ENCODE results near the gene LCMT1. TPM values are rescaled to one million over a fixed set of nuclear protein-coding genes. Genes with fewer than 3 reads are reported as not detected.
"Not testable (repeated sequence)": the region's sequence is repeated elsewhere in the genome, so short reads cannot be mapped to it uniquely, and the experiment has no call there.

LCMT1 gene
- total and polyA plus RNA-seq, 9 of the 15 experiments (the other 6 are each of a cell fraction or from before 2014, with no cell fraction given): 20.0 to 42.8 (median 32.3) TPM

GRCh38 chr16:25124503-25124902, 13.0 kb downstream of the LCMT1 start:
- ATAC-seq (no peak), FAIRE-seq (no peak), DNase-seq (ENCODE audit: extremely low read depth in 1 of 4, low spot score in 3 of 4) (no peak)
- H3K9ac ChIP-seq (ENCODE audit: insufficient read depth in 1 of 2, low read depth in 2 of 2, low read length in 2 of 2): no peak overlapping the region
- H3K79me2 ChIP-seq (ENCODE audit: control insufficient read depth, insufficient read depth, low read length): no peaks in the 10 kb centered on the region
- peaks cover 5% of the 10 kb centered on the region for H3K9me1 ChIP-seq (ENCODE audit: control insufficient read depth, insufficient read depth, low read length)
- peaks cover 14% of the 10 kb centered on the region; the same call in 2 of the 3 replicates for H3K36me3 ChIP-seq (ENCODE audit: control insufficient read depth, insufficient read depth, low read length)
- no peak overlapping the region for H3K4me2 ChIP-seq (ENCODE audit: insufficient read depth, low read length)
- in situ Hi-C loops (cut with MboI): no loop called here
- no peaks in the 10 kb centered on the region for H3K27me3 ChIP-seq (ENCODE audit: control insufficient read depth in 2 of 2, insufficient read depth in 2 of 2, low read length in 2 of 2)
- WGBS (ENCODE audit: insufficient coverage, low coverage, missing lambda C conversion rate): 42% methylated on average over 3 of the region's 3 CpGs
- no peaks in the 10 kb centered on the region for H3K9me3 ChIP-seq (replicated peaks; ENCODE audit: control insufficient read depth, insufficient read depth, low read depth, low read length)
- TF ChIP-seq STAT5A (IDR thresholded peaks at IDR 0.05; ENCODE audit: borderline replicate concordance, low read length) (no peak), ESRRB (CRISPR knock-in tag; IDR thresholded peaks at IDR 0.05; ENCODE audit: borderline replicate concordance) (no peak), HOMEZ (CRISPR knock-in tag; IDR thresholded peaks at IDR 0.05) (no peak), GABPA (tag; conservative IDR thresholded peaks at IDR 0.05; ENCODE audit: low read depth) (no peak)
- H2AFZ ChIP-seq (ENCODE audit: low read depth, low read length): no peak overlapping the region
- CTCF ChIA-PET (ENCODE audit: low intra/inter-chr PET ratio): no interaction called here
- H4K20me1 ChIP-seq (replicated peaks; ENCODE audit: control insufficient read depth, insufficient read depth, low read length): peaks cover 6% of the 10 kb centered on the region; the same call in 1 of the 2 replicates
- H3K4me1 ChIP-seq (replicated peaks in 1 of 2; ENCODE audit: control insufficient read depth in 2 of 2, insufficient read depth in 2 of 2, low read length in 2 of 2): no peaks in the 10 kb centered on the region; a peak in 1 of 5 replicates
- BruUV-seq (replicated peaks): no TSS peak
- intact Hi-C loops (cut with micrococcal nuclease): no loop called here
- no peak overlapping the region for H3K27ac ChIP-seq (ENCODE audit: extremely low read depth, low read depth, low read length)
- POLR2A ChIA-PET: interaction anchor here (1.1 kb wide), 1 partner anchor 99 kb away, joined by 5 read pairs; no protein-coding TSS in a partner anchor
- H3K4me3 ChIP-seq: no peak overlapping the region

DNA sequence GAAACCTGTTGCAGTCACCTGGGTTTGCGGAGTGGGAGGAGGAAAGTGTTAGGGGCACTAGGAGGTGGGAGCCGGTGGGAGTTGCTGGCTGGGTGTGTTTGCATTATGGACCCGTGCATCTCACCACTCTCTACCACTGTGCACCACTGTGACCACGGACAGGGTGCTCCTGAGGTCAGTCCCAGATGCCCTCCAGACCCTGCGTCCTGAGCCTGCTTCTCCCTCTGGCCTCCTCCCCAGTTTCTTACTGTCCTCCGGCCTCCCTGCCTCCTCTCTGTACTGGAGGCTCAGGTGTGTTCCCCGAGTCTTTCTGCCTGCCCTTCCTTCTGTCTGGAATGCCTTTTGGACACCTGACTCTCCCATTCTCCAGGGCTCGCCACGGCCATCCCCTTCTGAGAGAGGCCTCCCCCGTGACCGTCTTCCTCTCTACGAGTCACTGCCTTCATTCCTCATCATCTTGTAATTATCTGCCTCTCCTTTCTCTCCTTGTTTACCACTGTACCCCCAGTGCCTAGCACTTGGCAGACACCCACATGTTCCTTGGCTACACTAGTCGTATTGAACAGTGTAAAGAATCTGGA, 14.6 kb downstream of the LCMT1 start:
- ChIA-PET CTCF (ENCODE audit: low intra/inter-chr PET ratio) (interaction anchor here (1.6 kb wide), 1 partner anchor 99 kb away, joined by 22 read pairs; no protein-coding TSS in a partner anchor), POLR2A (interaction anchor here (0.7 kb wide), 1 partner anchor 9 kb away, joined by 3 read pairs; no protein-coding TSS in a partner anchor)
- H3K36me3 ChIP-seq (ENCODE audit: control insufficient read depth, insufficient read depth, low read length): peaks cover 17% of the 10 kb centered on the region; the same call in 2 of the 3 replicates
- BruUV-seq (replicated peaks); H3K9me3 ChIP-seq (replicated peaks; ENCODE audit: control insufficient read depth, insufficient read depth, low read depth, low read length); H2AFZ ChIP-seq (ENCODE audit: low read depth, low read length); ATAC-seq; H3K27me3 ChIP-seq (ENCODE audit: control insufficient read depth in 2 of 2, insufficient read depth in 2 of 2, low read length in 2 of 2); H3K4me3 ChIP-seq; in situ Hi-C loops (cut with MboI); H3K27ac ChIP-seq (ENCODE audit: extremely low read depth, low read depth, low read length); FAIRE-seq; H3K4me1 ChIP-seq (replicated peaks in 1 of 2; ENCODE audit: control insufficient read depth in 2 of 2, insufficient read depth in 2 of 2, low read length in 2 of 2); H3K79me2 ChIP-seq (ENCODE audit: control insufficient read depth, insufficient read depth, low read length); H3K4me2 ChIP-seq (ENCODE audit: insufficient read depth, low read length); H3K9me1 ChIP-seq (ENCODE audit: control insufficient read depth, insufficient read depth, low read length); H4K20me1 ChIP-seq (replicated peaks; ENCODE audit: control insufficient read depth, insufficient read depth, low read length); DNase-seq (ENCODE audit: extremely low read depth in 1 of 4, low spot score in 3 of 4): not testable (repeated sequence)
- 42% methylated on average over 13 of the region's 13 CpGs for WGBS (ENCODE audit: insufficient coverage, low coverage, missing lambda C conversion rate)
- 0 out of 4 replicates have a peak overlapping the region, but pooled peaks of 1 of the 2 experiments have one; percentile 24 for H3K9ac ChIP-seq (ENCODE audit: insufficient read depth in 1 of 2, low read depth in 2 of 2, low read length in 2 of 2)
- intact Hi-C loops (cut with micrococcal nuclease): loop anchor here (1.0 to 2.0 kb wide), 2 partner anchors 71 to 99 kb away; no protein-coding TSS in a partner anchor

Data from K562 (cell line).